HepG2 (cell line): ENCODE measurements around the gene ATE1. TPM values are rescaled to one million over a fixed set of nuclear protein-coding genes. Genes with fewer than 3 reads are reported as not detected.
A peak's percentile ranks its signal among the peaks of the same experiment; 100 is the strongest.

Source experiments
- BRCA1 ChIP-seq: sonication (generic); formaldehyde crosslinking; IDR thresholded peaks from 2 replicates; pipeline ENCODE4 v1.4.0; 2020; ENCODE audit warnings: missing genetic modification reagents
- EED ChIP-seq: sonication (generic); formaldehyde crosslinking; IDR thresholded peaks from 2 replicates; pipeline ENCODE4 v1.5.0; 2020; ENCODE audit warnings: mild to moderate bottlenecking, missing genetic modification reagents
- HMG20B ChIP-seq: conservative IDR thresholded peaks from 2 replicates; pipeline ENCODE4 v1.6.1; 2016; ENCODE audit warnings: missing genetic modification reagents, missing compliant biosample characterization
- HOXD1 ChIP-seq: sonication (generic); formaldehyde crosslinking; IDR thresholded peaks from 2 replicates; pipeline ENCODE4 v1.5.0; 2020; ENCODE audit warnings: missing genetic modification reagents
- RCOR2 ChIP-seq: IDR thresholded peaks from 2 replicates; pipeline ENCODE4 v1.6.1; 2016; ENCODE audit warnings: missing biosample characterization, missing genetic modification reagents
- ZBTB4 ChIP-seq: sonication (generic); formaldehyde crosslinking; IDR thresholded peaks from 2 replicates; pipeline ENCODE4 v1.4.0; 2020; ENCODE audit warnings: missing genetic modification reagents, mild to moderate bottlenecking, borderline replicate concordance
- ZMYM3 ChIP-seq: sonication (generic); formaldehyde crosslinking; IDR thresholded peaks from 2 replicates; pipeline ENCODE4 v1.5.1; 2020; ENCODE audit warnings: mild to moderate bottlenecking, missing genetic modification reagents
- ZNF24 ChIP-seq: fragments of 450-650 bp; IDR thresholded peaks from 2 replicates; pipeline ENCODE4 v1.6.1; 2017; ENCODE audit warnings: antibody characterized with exemption, mild to moderate bottlenecking
- ZNF382 ChIP-seq: sonication (generic); formaldehyde crosslinking; IDR thresholded peaks from 2 replicates; pipeline ENCODE4 v1.5.0; 2020; ENCODE audit warnings: missing genetic modification reagents, mild to moderate bottlenecking, borderline replicate concordance
- ZNF569 ChIP-seq: sonication (generic); formaldehyde crosslinking; IDR thresholded peaks from 2 replicates; pipeline ENCODE4 v1.5.0; 2020; ENCODE audit warnings: mild to moderate bottlenecking, missing genetic modification reagents, moderate library complexity, borderline replicate concordance
- ZSCAN9 ChIP-seq: IDR thresholded peaks from 2 replicates; pipeline ENCODE4 v1.6.1; 2016; ENCODE audit warnings: borderline replicate concordance
- polyA plus RNA-seq, 8 experiments: library from polyadenylated mRNA; depleted of rRNA in 3 of 8; stranded (reverse) in 7 of 8; unstranded in 1 of 8; fragments of >200 nt; fragmentation: Illumina TruSeq in 4 of 8; extraction: Trizol in 4 of 8; gene quantifications; 2 replicates each; pipeline versions ENCODE4 v1.2.1 to v1.2.3, GENCODE V29; 2011 to 2016; ENCODE audit warnings: low read depth in 4 of 8, missing spikeins in 1 of 8, mixed read lengths in 1 of 8; ENCODE audit not compliant: insufficient read depth in 1 of 8
- total RNA-seq, 5 experiments: library from RNA; depleted of rRNA; stranded (reverse); fragments of >200 nt; fragmentation: Illumina TruSeq; extraction: Trizol; gene quantifications; 2 replicates each; pipeline ENCODE4 v1.2.3, GENCODE V29; 2016; ENCODE audit warnings: low read depth in 1 of 5
- TF ChIP-seq, protein P1 (sequence below): sonication (generic); formaldehyde crosslinking; IDR thresholded peaks from 2 replicates; pipeline ENCODE4 v1.5.0; 2020; ENCODE audit warnings: missing genetic modification reagents, mild to moderate bottlenecking, borderline replicate concordance
- TF ChIP-seq, protein P2 (sequence below), 2 experiments: sonication (generic) in 1 of 2; formaldehyde crosslinking in 1 of 2; IDR thresholded peaks; 2 replicates each; pipeline versions ENCODE4 v1.4.0 to v1.6.1; 2016 to 2020; ENCODE audit warnings: borderline replicate concordance in 1 of 2, low read depth in 1 of 2, mild to moderate bottlenecking in 1 of 2, missing genetic modification reagents in 1 of 2
- TF ChIP-seq, protein P3 (sequence below): sonication (generic); formaldehyde crosslinking; IDR thresholded peaks from 2 replicates; pipeline ENCODE4 v1.4.0; 2020; ENCODE audit warnings: missing genetic modification reagents

The ATE1 gene
- total and polyA plus RNA-seq, 2 of the 13 experiments (the other 11 are each of a cell fraction or from before 2014, with no cell fraction given), result 17.5 to 42.2 TPM

- TF ChIP-seq ZSCAN9 (CRISPR knock-in tag) (no peak; the same call in 1 of the 2 replicates), ZBTB4 (CRISPR knock-in tag) (no peak), ZNF24 (no peak), ZNF382 (CRISPR knock-in tag) (no peak), BRCA1 (0 out of 2 replicates have a peak, but pooled peaks have one; percentile 47), EED (CRISPR knock-in tag) (no peak; the same call in 1 of the 2 replicates), ZNF569 (no peak), ZMYM3 (CRISPR knock-in tag) (no peak), HOXD1 (CRISPR knock-in tag) (0 out of 2 replicates have a peak, but pooled peaks have one; percentile 54), RCOR2 (CRISPR knock-in tag) (no peak), HMG20B (CRISPR knock-in tag) (no peak)
- TF ChIP-seq, protein P1, sequence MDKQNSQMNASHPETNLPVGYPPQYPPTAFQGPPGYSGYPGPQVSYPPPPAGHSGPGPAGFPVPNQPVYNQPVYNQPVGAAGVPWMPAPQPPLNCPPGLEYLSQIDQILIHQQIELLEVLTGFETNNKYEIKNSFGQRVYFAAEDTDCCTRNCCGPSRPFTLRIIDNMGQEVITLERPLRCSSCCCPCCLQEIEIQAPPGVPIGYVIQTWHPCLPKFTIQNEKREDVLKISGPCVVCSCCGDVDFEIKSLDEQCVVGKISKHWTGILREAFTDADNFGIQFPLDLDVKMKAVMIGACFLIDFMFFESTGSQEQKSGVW, result 0 out of 2 replicates have a peak, but pooled peaks have one; percentile 37
- TF ChIP-seq, protein P2, sequence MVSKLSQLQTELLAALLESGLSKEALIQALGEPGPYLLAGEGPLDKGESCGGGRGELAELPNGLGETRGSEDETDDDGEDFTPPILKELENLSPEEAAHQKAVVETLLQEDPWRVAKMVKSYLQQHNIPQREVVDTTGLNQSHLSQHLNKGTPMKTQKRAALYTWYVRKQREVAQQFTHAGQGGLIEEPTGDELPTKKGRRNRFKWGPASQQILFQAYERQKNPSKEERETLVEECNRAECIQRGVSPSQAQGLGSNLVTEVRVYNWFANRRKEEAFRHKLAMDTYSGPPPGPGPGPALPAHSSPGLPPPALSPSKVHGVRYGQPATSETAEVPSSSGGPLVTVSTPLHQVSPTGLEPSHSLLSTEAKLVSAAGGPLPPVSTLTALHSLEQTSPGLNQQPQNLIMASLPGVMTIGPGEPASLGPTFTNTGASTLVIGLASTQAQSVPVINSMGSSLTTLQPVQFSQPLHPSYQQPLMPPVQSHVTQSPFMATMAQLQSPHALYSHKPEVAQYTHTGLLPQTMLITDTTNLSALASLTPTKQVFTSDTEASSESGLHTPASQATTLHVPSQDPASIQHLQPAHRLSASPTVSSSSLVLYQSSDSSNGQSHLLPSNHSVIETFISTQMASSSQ (IDR thresholded peaks at IDR 0.05; ENCODE audit: low read depth), result no peak
- TF ChIP-seq, protein P2 (CRISPR knock-in tag; IDR thresholded peaks at IDR 0.05; ENCODE audit: borderline replicate concordance), result peak; percentile 29; the same call in 1 of the 2 replicates
- TF ChIP-seq, protein P3, sequence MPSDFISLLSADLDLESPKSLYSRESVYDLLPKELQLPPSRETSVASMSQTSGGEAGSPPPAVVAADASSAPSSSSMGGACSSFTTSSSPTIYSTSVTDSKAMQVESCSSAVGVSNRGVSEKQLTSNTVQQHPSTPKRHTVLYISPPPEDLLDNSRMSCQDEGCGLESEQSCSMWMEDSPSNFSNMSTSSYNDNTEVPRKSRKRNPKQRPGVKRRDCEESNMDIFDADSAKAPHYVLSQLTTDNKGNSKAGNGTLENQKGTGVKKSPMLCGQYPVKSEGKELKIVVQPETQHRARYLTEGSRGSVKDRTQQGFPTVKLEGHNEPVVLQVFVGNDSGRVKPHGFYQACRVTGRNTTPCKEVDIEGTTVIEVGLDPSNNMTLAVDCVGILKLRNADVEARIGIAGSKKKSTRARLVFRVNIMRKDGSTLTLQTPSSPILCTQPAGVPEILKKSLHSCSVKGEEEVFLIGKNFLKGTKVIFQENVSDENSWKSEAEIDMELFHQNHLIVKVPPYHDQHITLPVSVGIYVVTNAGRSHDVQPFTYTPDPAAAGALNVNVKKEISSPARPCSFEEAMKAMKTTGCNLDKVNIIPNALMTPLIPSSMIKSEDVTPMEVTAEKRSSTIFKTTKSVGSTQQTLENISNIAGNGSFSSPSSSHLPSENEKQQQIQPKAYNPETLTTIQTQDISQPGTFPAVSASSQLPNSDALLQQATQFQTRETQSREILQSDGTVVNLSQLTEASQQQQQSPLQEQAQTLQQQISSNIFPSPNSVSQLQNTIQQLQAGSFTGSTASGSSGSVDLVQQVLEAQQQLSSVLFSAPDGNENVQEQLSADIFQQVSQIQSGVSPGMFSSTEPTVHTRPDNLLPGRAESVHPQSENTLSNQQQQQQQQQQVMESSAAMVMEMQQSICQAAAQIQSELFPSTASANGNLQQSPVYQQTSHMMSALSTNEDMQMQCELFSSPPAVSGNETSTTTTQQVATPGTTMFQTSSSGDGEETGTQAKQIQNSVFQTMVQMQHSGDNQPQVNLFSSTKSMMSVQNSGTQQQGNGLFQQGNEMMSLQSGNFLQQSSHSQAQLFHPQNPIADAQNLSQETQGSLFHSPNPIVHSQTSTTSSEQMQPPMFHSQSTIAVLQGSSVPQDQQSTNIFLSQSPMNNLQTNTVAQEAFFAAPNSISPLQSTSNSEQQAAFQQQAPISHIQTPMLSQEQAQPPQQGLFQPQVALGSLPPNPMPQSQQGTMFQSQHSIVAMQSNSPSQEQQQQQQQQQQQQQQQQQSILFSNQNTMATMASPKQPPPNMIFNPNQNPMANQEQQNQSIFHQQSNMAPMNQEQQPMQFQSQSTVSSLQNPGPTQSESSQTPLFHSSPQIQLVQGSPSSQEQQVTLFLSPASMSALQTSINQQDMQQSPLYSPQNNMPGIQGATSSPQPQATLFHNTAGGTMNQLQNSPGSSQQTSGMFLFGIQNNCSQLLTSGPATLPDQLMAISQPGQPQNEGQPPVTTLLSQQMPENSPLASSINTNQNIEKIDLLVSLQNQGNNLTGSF, result peak; percentile 74; the same call in 1 of the 2 replicates
These were observed 46.9 kb upstream of the ATE1 start, which contains the start of gene NSMCE4A (continued) for GRCh38 chr10:121974535-121975294.
